Thymus (tissue), 11 donors: ENCODE results near the gene ZNF429. TPM values are rescaled to one million over a fixed set of nuclear protein-coding genes. Genes with fewer than 3 reads are reported as not detected.
A peak's percentile ranks its signal among the peaks of the same experiment; 100 is the strongest.
"Not testable (repeated sequence)": the region's sequence is repeated elsewhere in the genome, so short reads cannot be mapped to it uniquely, and the experiment has no call there.

Experiments
- DNase-seq, 9 donors: peaks; one replicate each; pipeline ENCODE4 v3.0.0-alpha.2; 2013; ENCODE audit warnings: low spot score in 9 of 9, low read depth in 6 of 9, missing footprints in 1 of 9
- H3K27ac ChIP-seq, 2 donors: one replicate each; pipeline ENCODE4 v1.5.1; 2013; ENCODE audit warnings: control low read depth in 1 of 2, low read depth in 1 of 2, low read length in 1 of 2, mild to moderate bottlenecking in 1 of 2, moderate library complexity in 1 of 2
- H3K27me3 ChIP-seq, 2 donors: one replicate each; pipeline ENCODE4 v1.5.1; 2013; ENCODE audit warnings: low read length in 1 of 2; ENCODE audit not compliant: control insufficient read depth in 2 of 2, insufficient read depth in 1 of 2
- H3K36me3 ChIP-seq, 2 donors: one replicate each; pipeline ENCODE4 v1.5.1; 2013; ENCODE audit warnings: low read length in 1 of 2, mild to moderate bottlenecking in 1 of 2, moderate library complexity in 1 of 2; ENCODE audit not compliant: control insufficient read depth in 2 of 2, insufficient read depth in 2 of 2
- H3K4me1 ChIP-seq, 2 donors: one replicate each; pipeline ENCODE4 v1.5.1; 2013; ENCODE audit warnings: low read length in 2 of 2; ENCODE audit not compliant: control insufficient read depth in 2 of 2, insufficient read depth in 2 of 2
- H3K4me3 ChIP-seq, 2 donors: one replicate each; pipeline ENCODE4 v1.5.1; 2013; ENCODE audit warnings: low read length in 2 of 2, control low read depth in 1 of 2, mild to moderate bottlenecking in 1 of 2
- H3K9me3 ChIP-seq, 2 donors: one replicate each; pipeline ENCODE4 v1.5.1; 2013; ENCODE audit warnings: low read length in 1 of 2, mild to moderate bottlenecking in 1 of 2; ENCODE audit not compliant: control insufficient read depth in 2 of 2, insufficient read depth in 1 of 2
- WGBS: extraction: QIAGEN DNeasy Blood & Tissue Kit; methylation state at CpG from one replicate; pipeline ENCODE4 v1.1.7; 2013; 5-methylcytosine and 5-hydroxymethylcytosine counted together
- polyA plus RNA-seq: library from polyadenylated mRNA; stranded (reverse); fragments of 200-250 nt; gene quantifications from one replicate; pipeline ENCODE4 v1.2.3, GENCODE V29; 2013
- total RNA-seq: library from RNA; stranded (reverse); fragments of 120-200 nt; gene quantifications from one replicate; pipeline ENCODE4 v1.2.4, GENCODE V29; 2013
- donor health status: healthy.

Gene ZNF429
- total and polyA plus RNA-seq, 2 donors: 10.7 to 11.2 TPM

DNA sequence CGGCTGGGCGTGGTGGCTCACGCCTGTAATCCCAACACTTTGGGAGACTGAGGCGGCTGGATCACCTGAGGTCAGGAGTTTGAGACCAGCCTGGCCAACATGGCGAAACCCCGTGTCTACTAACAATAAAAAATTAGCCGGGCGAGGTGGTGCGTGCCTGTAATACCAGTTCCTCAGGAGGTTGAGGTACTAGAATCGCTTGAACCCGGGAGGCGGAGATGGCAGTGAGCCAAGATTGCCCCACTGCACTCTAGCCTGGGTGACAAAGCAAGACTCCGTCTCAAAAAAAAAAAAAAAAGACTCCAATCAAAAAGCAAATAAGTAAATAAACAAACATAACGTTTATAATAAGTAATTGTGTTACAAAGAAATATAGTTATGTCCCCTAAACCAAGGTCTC lies 23.0 kb upstream of the ZNF429 start:
- not testable (repeated sequence) for H3K27me3 ChIP-seq
- 97% methylated on average over 14 of the region's 14 CpGs for WGBS

GRCh38 chr19:21482863-21483276 lies 22.5 kb upstream of the ZNF429 start:
- Histone ChIP-seq H3K36me3 (no peaks in the 10 kb centered on the region), H3K27ac (no peak overlapping the region), H3K4me1 (no peaks in the 10 kb centered on the region), H3K4me3 (peak overlapping the region in 1 of 2 donors; percentile 7), H3K27me3 (no peaks in the 10 kb centered on the region), H3K9me3 (peaks cover 5 to 37% of the 10 kb centered on the region in 2 donors)
- WGBS: 75% methylated on average over 18 of the region's 18 CpGs
- DNase-seq: peak in 2 of 9 donors; percentile 48 to 53

More for the DNA sequence above, 23.0 kb upstream of the ZNF429 start:
- H3K9me3 ChIP-seq: peaks cover 3 to 37% of the 10 kb centered on the region in 2 donors
- DNase-seq, H3K27ac ChIP-seq, H3K36me3 ChIP-seq, H3K4me3 ChIP-seq, H3K4me1 ChIP-seq: not testable (repeated sequence)

DNA sequence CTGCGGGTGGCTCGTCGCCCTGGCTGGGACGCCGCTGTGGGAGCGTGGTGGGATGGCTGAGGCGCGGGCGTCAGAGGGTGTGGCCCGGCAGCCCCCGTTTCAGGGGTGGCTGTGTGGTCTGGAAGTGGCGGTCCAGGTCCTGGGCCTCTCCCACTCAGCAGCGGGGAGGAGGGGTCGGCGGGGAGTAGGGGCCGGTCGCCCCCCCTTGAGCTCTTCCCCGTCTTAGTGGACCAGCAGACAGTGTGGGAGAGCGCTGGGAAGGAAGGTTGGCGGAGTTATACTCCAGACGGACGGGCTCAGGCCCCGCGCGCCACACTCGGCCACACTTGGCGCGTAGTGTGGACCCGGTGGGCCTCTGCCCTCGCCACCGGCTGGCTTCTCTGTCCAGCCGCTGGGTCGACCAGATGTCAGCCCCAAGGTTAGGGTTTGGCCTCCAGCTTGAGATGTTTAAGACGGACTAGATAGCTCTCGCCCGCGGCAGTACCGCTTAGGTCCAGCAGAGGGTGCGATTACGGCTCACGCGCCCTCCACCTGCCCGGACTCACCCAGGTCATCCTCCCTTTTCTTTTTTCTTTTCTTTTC lies 21.7 kb upstream of the ZNF429 start:
- peak in 1 of 9 donors; percentile 46 for DNase-seq
- Histone ChIP-seq H3K9me3 (peaks cover 6 to 37% of the 10 kb centered on the region in 2 donors), H3K27me3 (no peaks in the 10 kb centered on the region), H3K27ac (no peak overlapping the region), H3K4me3 (peak overlapping the region in 1 of 2 donors; percentile 7), H3K4me1 (no peaks in the 10 kb centered on the region), H3K36me3 (no peaks in the 10 kb centered on the region)
- WGBS: 85% methylated on average over 43 of the region's 43 CpGs

GRCh38 chr19:21484631-21485030 lies 20.8 kb upstream of the ZNF429 start:
- no peak overlapping the region for H3K4me3 ChIP-seq
- WGBS: 93% methylated on average over 5 of the region's 5 CpGs
- no peaks in the 10 kb centered on the region for H3K36me3 ChIP-seq
- peaks cover 7 to 37% of the 10 kb centered on the region in 2 donors for H3K9me3 ChIP-seq
- H3K27ac ChIP-seq: no peak overlapping the region
- no peaks in the 10 kb centered on the region for H3K27me3 ChIP-seq
- DNase-seq: no peak
- no peaks in the 10 kb centered on the region for H3K4me1 ChIP-seq

GRCh38 chr19:21485926-21486325 lies 19.5 kb upstream of the ZNF429 start:
- H3K36me3 ChIP-seq: no peaks in the 10 kb centered on the region
- H3K27ac ChIP-seq: no peak overlapping the region
- H3K9me3 ChIP-seq: peaks cover 7 to 37% of the 10 kb centered on the region in 2 donors
- H3K4me1 ChIP-seq: no peaks in the 10 kb centered on the region
- DNase-seq: no peak
- no peaks in the 10 kb centered on the region for H3K27me3 ChIP-seq
- H3K4me3 ChIP-seq: no peak overlapping the region

GRCh38 chr19:21487969-21488368 lies 17.4 kb upstream of the ZNF429 start:
- Histone ChIP-seq H3K4me1 (no peaks in the 10 kb centered on the region), H3K36me3 (no peaks in the 10 kb centered on the region), H3K27ac (no peak overlapping the region), H3K9me3 (peaks cover 6 to 29% of the 10 kb centered on the region in 2 donors), H3K27me3 (no peaks in the 10 kb centered on the region), H3K4me3 (no peak overlapping the region)
- DNase-seq: no peak
- 98% methylated on average over 1 of the region's 1 CpG for WGBS

- DNase-seq: no peak
- Histone ChIP-seq H3K4me3 (no peak overlapping the region), H3K4me1 (no peaks in the 10 kb centered on the region), H3K27ac (no peak overlapping the region), H3K36me3 (no peaks in the 10 kb centered on the region), H3K9me3 (peaks cover 0 to 4% of the 10 kb centered on the region in 2 donors), H3K27me3 (no peaks in the 10 kb centered on the region)
- 71% methylated on average over 4 of the region's 4 CpGs for WGBS
These were observed 14.3 kb upstream of the ZNF429 start for GRCh38 chr19:21491146-21491545.

DNA sequence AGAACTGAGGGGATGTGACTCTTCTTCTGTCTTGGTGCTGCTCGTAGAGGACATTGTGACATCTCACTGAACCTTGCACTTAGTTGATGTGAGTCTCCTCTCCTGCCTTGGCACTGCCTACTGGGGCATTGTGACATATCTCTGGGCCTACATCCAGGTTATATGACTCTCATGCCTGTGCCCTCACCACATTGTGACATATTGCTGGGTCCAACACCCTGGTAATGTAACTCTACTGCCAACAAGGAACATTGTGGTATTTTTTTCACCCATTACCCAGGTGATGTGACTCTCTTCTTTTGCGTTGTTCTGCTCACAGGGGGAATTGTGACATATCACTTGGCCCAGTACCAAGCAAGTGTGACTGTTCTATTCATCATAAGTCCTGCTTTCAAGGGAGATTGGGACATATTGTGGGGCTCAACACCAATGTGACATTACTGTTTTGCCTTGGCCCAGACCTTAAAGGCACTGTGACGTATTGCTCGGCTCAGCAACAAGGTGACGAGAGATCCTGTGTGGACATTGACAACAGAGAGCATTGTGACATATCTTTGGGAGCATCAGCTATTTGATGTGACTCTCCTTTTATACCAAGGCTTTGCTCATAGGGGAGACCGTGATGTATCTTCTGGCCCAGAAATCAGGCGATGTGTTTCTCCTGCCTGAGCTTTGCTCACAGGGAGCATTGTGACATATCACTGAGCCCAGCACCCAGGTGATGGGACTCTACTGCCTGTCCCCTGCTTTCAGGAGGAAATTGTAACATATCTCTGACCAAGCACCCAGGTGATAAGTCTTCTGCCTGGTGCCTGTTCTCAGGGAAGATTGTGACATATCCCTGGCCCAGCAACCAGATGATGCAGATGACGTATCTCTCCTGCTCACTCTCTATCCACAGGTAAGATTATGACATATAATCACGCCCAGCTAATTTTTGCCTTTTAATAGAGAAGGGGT lies 12.2 kb upstream of the ZNF429 start:
- no peak for DNase-seq
- Histone ChIP-seq H3K36me3 (no peaks in the 10 kb centered on the region), H3K27ac (no peak overlapping the region), H3K27me3 (no peaks in the 10 kb centered on the region), H3K4me1 (no peaks in the 10 kb centered on the region), H3K4me3 (no peak overlapping the region), H3K9me3 (peaks cover 0 to 1% of the 10 kb centered on the region in 2 donors)
- WGBS: 96% methylated on average over 9 of the region's 9 CpGs

GRCh38 chr19:21496876-21497275 lies 8.5 kb upstream of the ZNF429 start:
- no peaks in the 10 kb centered on the region for H3K27me3 ChIP-seq
- no peak overlapping the region for H3K27ac ChIP-seq
- no peaks in the 10 kb centered on the region for H3K9me3 ChIP-seq
- no peaks in the 10 kb centered on the region for H3K36me3 ChIP-seq
- H3K4me1 ChIP-seq: no peaks in the 10 kb centered on the region
- no peak for DNase-seq
- H3K4me3 ChIP-seq: no peak overlapping the region
- WGBS: 97% methylated on average over 4 of the region's 4 CpGs
